Panc1 (cell line): ENCODE results near the gene CPXM1. TPM values are rescaled to one million over a fixed set of nuclear protein-coding genes. Genes with fewer than 3 reads are reported as not detected.

Experiments used
- ATAC-seq: fragments of 200-7000 bp; cut with Tn5 transposase; 2 replicates; pipeline ENCODE4 v1.9.1; 2020; ENCODE audit warnings: mild to moderate bottlenecking, moderate library complexity
- BruUV-seq: library from RNA; stranded (reverse); fragments of 400-500 nt; replicated peaks from 2 replicates; lab custom pipeline; 2021; lab: Mats Ljungman, UMichigan
- CTCF ChIA-PET: fragments of 300-600 bp; sonication (Branson Sonifier 250); formaldehyde crosslinking; loops from one replicate; lab custom pipeline; 2022; ENCODE audit warnings: antibody characterized with exemption; lab: Charles Lee
- POLR2A ChIA-PET: fragments of 300-600 bp; sonication (Branson Sonifier 250); formaldehyde crosslinking; loops from one replicate; lab custom pipeline; 2022; ENCODE audit warnings: antibody characterized with exemption; lab: Charles Lee
- DNase-seq: peaks from one replicate; pipeline ENCODE4 v3.0.0-alpha.2; 2010; ENCODE audit warnings: low read depth, low spot score
- H3K27ac ChIP-seq: 2 replicates; pipeline ENCODE4 v1.5.1; 2011; ENCODE audit warnings: mild to moderate bottlenecking, low read length, inconsistent platforms
- H3K27me3 ChIP-seq: fragments of 200-500 bp; sonication (Bioruptor generic); 2 replicates; pipeline ENCODE4 v1.6.0; 2014; ENCODE audit warnings: low read length, inconsistent platforms; ENCODE audit not compliant: control insufficient read depth, insufficient read depth
- H3K36me3 ChIP-seq: fragments of 200-500 bp; sonication (Bioruptor generic); 2 replicates; pipeline ENCODE4 v1.5.1; 2014; ENCODE audit warnings: inconsistent platforms, mild to moderate bottlenecking, low read length, moderate library complexity; ENCODE audit not compliant: control insufficient read depth, insufficient read depth
- H3K4me1 ChIP-seq: 2 replicates; pipeline ENCODE4 v1.5.1; 2011; ENCODE audit warnings: inconsistent platforms, mild to moderate bottlenecking, low read length, moderate library complexity; ENCODE audit not compliant: control insufficient read depth, insufficient read depth
- H3K4me3 ChIP-seq, 2 experiments: 2 replicates each; pipeline ENCODE4 v1.5.1; 2011 to 2012; ENCODE audit warnings: low read depth in 2 of 2, low read length in 2 of 2, mild to moderate bottlenecking in 2 of 2, inconsistent platforms in 1 of 2, moderate library complexity in 1 of 2
- H3K9me3 ChIP-seq: fragments of 200-500 bp; sonication (Bioruptor generic); 2 replicates; pipeline ENCODE4 v1.5.1; 2014; ENCODE audit warnings: low read depth, mild to moderate bottlenecking, inconsistent platforms, low read length, moderate library complexity; ENCODE audit not compliant: control insufficient read depth, insufficient read depth
- CTCF ChIP-seq: fragments of 450-650 bp; IDR thresholded peaks from 2 replicates; pipeline ENCODE4 v1.5.1; 2017; ENCODE audit warnings: mild to moderate bottlenecking
- POLR2AphosphoS5 ChIP-seq: IDR thresholded peaks from 2 replicates; pipeline ENCODE4 v1.6.1; 2012; ENCODE audit warnings: mild to moderate bottlenecking, low read depth, low read length, moderate library complexity
- REST ChIP-seq, 2 experiments: IDR thresholded peaks; 2 replicates each; pipeline ENCODE4 v1.6.1; 2011 to 2012; ENCODE audit warnings: low read depth in 2 of 2, control low read depth in 1 of 2, low read length in 1 of 2, mild to moderate bottlenecking in 1 of 2, moderate library complexity in 1 of 2; ENCODE audit not compliant: insufficient read depth in 1 of 2
- SIN3A ChIP-seq: IDR thresholded peaks from 2 replicates; pipeline ENCODE4 v1.6.1; 2012; ENCODE audit warnings: low read depth, mild to moderate bottlenecking, low read length, moderate library complexity, borderline replicate concordance; ENCODE audit not compliant: insufficient read depth
- TCF7L2 ChIP-seq: IDR thresholded peaks from 2 replicates; pipeline ENCODE4 v1.6.1; 2011; ENCODE audit warnings: mild to moderate bottlenecking, low read depth, low read length, inconsistent platforms
- in situ Hi-C: cut with HindIII; loops from 2 replicates; pipeline ENCODE4 v1.10.0; 2016; ENCODE audit warnings: low sequenced_read_pairs, low pct_unique_long_range_greater_than_20kb
- intact Hi-C: fragments of 100-400 bp; cut with micrococcal nuclease; formaldehyde crosslinking; loops from one replicate; pipeline ENCODE4 v1.10.0; 2022; ENCODE audit not compliant: unreplicated experiment
- total RNA-seq: library from RNA; stranded (reverse); gene quantifications from one replicate; pipeline ENCODE4 v1.2.1, GENCODE V29; 2021; ENCODE audit not compliant: unreplicated experiment

CPXM1 gene
- total RNA-seq, 1 experiment from 2014 or later: not detected

DNA sequence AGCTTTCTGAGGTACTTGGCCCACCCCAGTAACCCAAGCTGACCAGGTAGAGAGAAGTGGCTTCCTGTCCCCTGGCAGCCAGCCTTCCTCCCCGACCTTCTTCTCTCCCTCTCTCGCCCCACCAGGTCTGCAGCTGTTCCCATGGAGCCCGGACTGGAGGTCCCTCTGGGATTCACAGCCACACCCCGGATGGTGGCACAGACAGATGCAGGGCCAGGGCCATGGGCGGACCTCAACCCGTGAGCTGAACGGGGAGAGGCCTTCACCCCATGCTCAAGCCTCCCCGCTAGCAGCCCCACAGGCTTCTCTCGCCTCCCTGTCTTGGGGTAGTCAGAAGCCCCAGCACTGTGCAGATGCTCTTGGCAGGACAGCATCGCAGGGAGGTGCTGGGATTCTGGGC, 41.3 kb downstream of the CPXM1 start:
- no peak for TF ChIP-seq REST (IDR thresholded peaks at IDR 0.05; ENCODE audit: insufficient read depth in 1 of 2, low read depth in 2 of 2, low read length in 1 of 2)
- TF ChIP-seq SIN3A: no peak
- TF ChIP-seq CTCF: no peak
- TF ChIP-seq TCF7L2: no peak
- no peak for TF ChIP-seq POLR2AphosphoS5
- POLR2A ChIA-PET: no interaction called here
- Histone ChIP-seq H3K36me3 (no peaks in the 10 kb centered on the region), H3K27me3 (no peaks in the 10 kb centered on the region), H3K4me3 (no peak overlapping the region), H3K4me1 (no peaks in the 10 kb centered on the region), H3K27ac (no peak overlapping the region), H3K9me3 (no peaks in the 10 kb centered on the region)
- no peak for ATAC-seq
- CTCF ChIA-PET: no interaction called here
- no TSS peak for BruUV-seq
- in situ Hi-C loops (no loop called here), intact Hi-C loops (no loop called here)
- DNase-seq: no peak

- no TSS peak for BruUV-seq
- POLR2A ChIA-PET: no interaction called here
- no peak for DNase-seq
These were observed 42.5 kb downstream of the CPXM1 start for GRCh38 chr20:2757969-2758368.

More at GRCh38 chr20:2757969-2758368, 42.5 kb downstream of the CPXM1 start:
- Histone ChIP-seq H3K36me3 (no peaks in the 10 kb centered on the region), H3K4me3 (no peak overlapping the region), H3K4me1 (peaks cover 2% of the 10 kb centered on the region; the same call in 1 of the 2 replicates), H3K27ac (no peak overlapping the region), H3K9me3 (no peaks in the 10 kb centered on the region), H3K27me3 (no peaks in the 10 kb centered on the region)
- no peak for ATAC-seq
- in situ Hi-C loops: no loop called here
- no peak for TF ChIP-seq SIN3A
- no peak for TF ChIP-seq CTCF
- no peak for TF ChIP-seq REST (IDR thresholded peaks at IDR 0.05; ENCODE audit: insufficient read depth in 1 of 2, low read depth in 2 of 2, low read length in 1 of 2)
- no peak for TF ChIP-seq POLR2AphosphoS5
- no peak for TF ChIP-seq TCF7L2
- intact Hi-C loops: no loop called here
- CTCF ChIA-PET: interaction anchor here (0.6 to 0.7 kb wide), 2 partner anchors 10 to 559 kb away, joined by 3 to 4 read pairs; no protein-coding TSS in a partner anchor
